HG02571 (cell line): ENCODE measurements around the gene HDAC9.

ENCODE experiments used
- ATAC-seq: cut with Tn5 transposase; IDR thresholded peaks from one replicate; pipeline ENCODE4 v1.9.1; 2021; ENCODE audit warnings: mild to moderate bottlenecking, moderate library complexity; ENCODE audit not compliant: unreplicated experiment

Gene HDAC9

GRCh38 chr7:18495412-18496340 is at the start of gene HDAC9:
TSS of gene HDAC9 (plus strand) at chr7:18495749. CDS start at chr7:18496303, 554 bp downstream.
- ATAC-seq = peak; percentile 87

- ATAC-seq = no peak
Measured at GRCh38 chr7:18445916-18446520, 49.5 kb upstream of the HDAC9 start.

GRCh38 chr7:18450019-18450418 is 45.5 kb upstream of the HDAC9 start:
- no peak for ATAC-seq

GRCh38 chr7:18455606-18456005 is 39.9 kb upstream of the HDAC9 start:
- ATAC-seq = no peak

GRCh38 chr7:18457832-18458231 is 37.7 kb upstream of the HDAC9 start:
- ATAC-seq = no peak

GRCh38 chr7:18458830-18459229 is 36.7 kb upstream of the HDAC9 start:
- no peak for ATAC-seq

- ATAC-seq = no peak
Measured at GRCh38 chr7:18459484-18460245, 35.9 kb upstream of the HDAC9 start.

GRCh38 chr7:18461785-18462467 is 33.6 kb upstream of the HDAC9 start:
- ATAC-seq = no peak

- no peak for ATAC-seq
Measured at GRCh38 chr7:18464830-18465229, 30.7 kb upstream of the HDAC9 start.

GRCh38 chr7:18467011-18467410 is 28.5 kb upstream of the HDAC9 start:
- no peak for ATAC-seq

- no peak for ATAC-seq
Measured at GRCh38 chr7:18468795-18469194, 26.8 kb upstream of the HDAC9 start.

GRCh38 chr7:18469316-18469715 is 26.2 kb upstream of the HDAC9 start:
- no peak for ATAC-seq

- no peak for ATAC-seq
Measured at GRCh38 chr7:18471476-18472160, 23.9 kb upstream of the HDAC9 start.

GRCh38 chr7:18472161-18472483 is 23.4 kb upstream of the HDAC9 start:
- no peak for ATAC-seq

GRCh38 chr7:18473119-18473518 is 22.4 kb upstream of the HDAC9 start:
- no peak for ATAC-seq

GRCh38 chr7:18474944-18475343 is 20.6 kb upstream of the HDAC9 start:
- ATAC-seq = no peak

- no peak for ATAC-seq
Measured at GRCh38 chr7:18475488-18475887, 20.1 kb upstream of the HDAC9 start.

- ATAC-seq = no peak
Measured at GRCh38 chr7:18481776-18482175, 13.8 kb upstream of the HDAC9 start.

GRCh38 chr7:18488049-18488448 is 7.5 kb upstream of the HDAC9 start:
- ATAC-seq = no peak

GRCh38 chr7:18489624-18490023 is 5.9 kb upstream of the HDAC9 start:
- ATAC-seq = no peak

GRCh38 chr7:18491871-18492270 is 3.7 kb upstream of the HDAC9 start:
- no peak for ATAC-seq
